PC-3 (cell line): ENCODE results near the gene DENND10.

Experiments
- EZH2 ChIP-seq: fragments of 300-600 bp; sonication (generic); IDR thresholded peaks from one replicate; pipeline ENCODE4 v1.6.1; 2017; ENCODE audit warnings: antibody characterized with exemption, mild to moderate bottlenecking, low read length; ENCODE audit not compliant: unreplicated experiment
- EZH2phosphoT487 ChIP-seq: fragments of 300-600 bp; sonication (generic); IDR thresholded peaks from 2 replicates; pipeline ENCODE4 v1.6.1; 2018; ENCODE audit warnings: mild to moderate bottlenecking, antibody characterized with exemption, low read length, borderline replicate concordance
- TF ChIP-seq, protein P1 (sequence below): fragments of 300-600 bp; sonication (generic); conservative IDR thresholded peaks from 2 replicates; pipeline ENCODE4 v1.5.1; 2017; ENCODE audit warnings: antibody characterized with exemption, low read depth, mild to moderate bottlenecking, low read length

DNA sequence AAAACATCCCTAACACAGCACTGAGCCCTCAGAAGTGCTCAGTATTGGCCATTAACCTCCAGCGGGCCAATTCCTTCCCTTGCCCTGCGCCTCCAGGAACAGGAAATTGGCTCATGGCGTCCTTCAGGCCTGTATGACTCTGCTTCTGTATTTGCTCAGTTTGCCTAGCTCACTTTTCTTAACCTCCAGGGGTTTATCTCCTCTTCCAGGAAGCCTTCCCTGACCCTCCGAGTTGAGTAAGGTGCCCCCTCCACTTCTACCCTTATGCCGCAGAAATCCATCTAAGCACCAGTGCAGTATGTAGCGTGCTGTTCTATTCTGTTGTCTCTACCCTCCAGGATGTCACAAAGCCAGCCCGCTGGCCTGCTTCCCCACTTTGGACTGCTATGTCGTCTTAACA is 62.7 kb downstream of the DENND10 start:
- TF ChIP-seq, protein P1, sequence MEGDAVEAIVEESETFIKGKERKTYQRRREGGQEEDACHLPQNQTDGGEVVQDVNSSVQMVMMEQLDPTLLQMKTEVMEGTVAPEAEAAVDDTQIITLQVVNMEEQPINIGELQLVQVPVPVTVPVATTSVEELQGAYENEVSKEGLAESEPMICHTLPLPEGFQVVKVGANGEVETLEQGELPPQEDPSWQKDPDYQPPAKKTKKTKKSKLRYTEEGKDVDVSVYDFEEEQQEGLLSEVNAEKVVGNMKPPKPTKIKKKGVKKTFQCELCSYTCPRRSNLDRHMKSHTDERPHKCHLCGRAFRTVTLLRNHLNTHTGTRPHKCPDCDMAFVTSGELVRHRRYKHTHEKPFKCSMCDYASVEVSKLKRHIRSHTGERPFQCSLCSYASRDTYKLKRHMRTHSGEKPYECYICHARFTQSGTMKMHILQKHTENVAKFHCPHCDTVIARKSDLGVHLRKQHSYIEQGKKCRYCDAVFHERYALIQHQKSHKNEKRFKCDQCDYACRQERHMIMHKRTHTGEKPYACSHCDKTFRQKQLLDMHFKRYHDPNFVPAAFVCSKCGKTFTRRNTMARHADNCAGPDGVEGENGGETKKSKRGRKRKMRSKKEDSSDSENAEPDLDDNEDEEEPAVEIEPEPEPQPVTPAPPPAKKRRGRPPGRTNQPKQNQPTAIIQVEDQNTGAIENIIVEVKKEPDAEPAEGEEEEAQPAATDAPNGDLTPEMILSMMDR, result no peak
- TF ChIP-seq EZH2 (no peak), EZH2phosphoT487 (no peak)
